Activated CD8-positive, alpha-beta memory T cell treated with anti-CD3 and anti-CD28 coated beads for 24 hours (primary cell): ENCODE measurements around the gene DHODH.
"Not testable (repeated sequence)": the region's sequence is repeated elsewhere in the genome, so short reads cannot be mapped to it uniquely, and the experiment has no call there.

ENCODE experiments used
- DNase-seq: peaks from one replicate; pipeline ENCODE4 v3.0.0-alpha.2; 2020

DHODH gene

DNA sequence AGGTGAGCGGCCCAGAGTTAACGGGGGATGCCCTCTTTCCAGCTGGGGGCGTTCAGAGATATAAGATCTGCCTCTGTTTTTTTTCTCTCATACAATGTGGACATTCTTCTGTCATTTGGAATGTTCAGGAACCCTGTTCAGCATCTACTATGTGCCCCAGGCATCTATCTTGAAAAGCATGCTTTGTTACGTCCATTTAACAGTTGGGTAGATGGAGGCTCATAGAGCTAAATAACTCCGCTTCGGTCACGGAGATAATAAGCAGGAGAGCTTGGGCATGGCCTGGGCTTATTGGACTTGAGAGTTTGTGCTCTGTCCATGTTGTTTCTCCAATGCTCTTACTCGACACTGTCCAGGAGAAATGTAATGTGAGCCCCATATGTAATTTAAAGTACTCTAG lies 6.1 kb downstream of the DHODH start:
- DNase-seq, result no peak

GRCh38 chr16:72015124-72015523 lies 6.6 kb downstream of the DHODH start:
- no peak for DNase-seq

GRCh38 chr16:72018470-72018869 lies 9.9 kb downstream of the DHODH start:
- DNase-seq, result no peak

DNA sequence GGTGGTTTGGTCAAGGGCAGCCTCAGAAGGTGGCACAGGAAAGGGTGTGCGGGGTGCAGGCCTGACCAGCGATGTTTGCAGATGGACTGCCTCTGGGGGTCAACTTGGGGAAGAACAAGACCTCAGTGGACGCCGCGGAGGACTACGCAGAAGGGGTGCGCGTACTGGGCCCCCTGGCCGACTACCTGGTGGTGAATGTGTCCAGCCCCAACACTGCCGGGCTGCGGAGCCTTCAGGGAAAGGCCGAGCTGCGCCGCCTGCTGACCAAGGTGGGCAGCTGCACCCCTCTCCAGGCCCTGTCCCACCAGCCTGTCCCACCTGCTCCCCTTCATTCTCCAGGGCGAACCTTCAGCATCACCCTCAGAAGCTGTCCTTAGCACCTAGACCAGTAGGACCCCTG lies 12.5 kb downstream of the DHODH start:
- no peak for DNase-seq

- no peak for DNase-seq
These were observed 13.6 kb downstream of the DHODH start for GRCh38 chr16:72022127-72022526.

DNA sequence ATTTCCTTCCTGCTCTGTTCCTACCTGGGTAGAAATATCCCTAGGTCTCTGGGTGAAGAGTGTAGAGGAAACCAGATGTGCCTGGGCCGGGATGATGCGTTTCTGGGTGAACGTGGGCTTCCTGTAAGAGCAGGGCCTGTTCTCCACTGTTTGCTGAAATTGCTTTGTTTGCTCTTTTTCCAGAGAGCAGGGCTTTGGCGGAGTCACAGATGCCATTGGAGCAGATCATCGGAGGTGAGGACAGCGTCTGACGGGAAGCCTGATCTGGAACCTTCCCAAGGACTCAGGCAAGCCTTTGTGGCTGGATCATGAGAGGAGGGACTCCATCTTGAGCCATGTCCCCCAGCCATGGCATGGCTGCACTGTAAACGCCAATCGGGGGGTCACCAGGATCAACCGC lies 15.4 kb downstream of the DHODH start:
- no peak for DNase-seq

DNA sequence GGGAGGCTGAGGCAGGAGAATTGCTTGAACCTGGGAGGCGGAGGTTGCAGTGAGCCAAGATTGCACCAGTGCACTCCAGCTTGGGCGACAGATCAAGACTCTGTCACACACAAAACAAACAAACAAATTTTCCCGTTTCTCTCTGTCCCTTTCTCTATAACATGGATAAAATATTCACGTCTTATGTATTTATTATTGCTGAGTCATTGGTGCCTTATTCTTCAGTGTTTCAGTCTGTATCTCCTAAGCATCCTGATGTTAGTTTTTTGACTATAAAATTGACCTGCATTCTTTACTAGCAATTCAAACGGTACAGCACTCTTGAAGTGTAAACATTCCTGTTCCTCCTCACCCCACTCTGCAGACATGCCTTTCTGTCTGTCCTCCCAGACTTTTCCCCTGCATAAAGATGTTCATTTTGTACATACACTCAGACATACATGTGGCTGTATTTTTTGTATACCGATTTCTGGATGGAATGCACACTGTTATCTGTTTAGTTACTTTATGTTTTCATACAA lies 16.4 kb downstream of the DHODH start:
- DNase-seq, result no peak

- no peak for DNase-seq
These were observed 17.0 kb downstream of the DHODH start for GRCh38 chr16:72025404-72026114.

DNA sequence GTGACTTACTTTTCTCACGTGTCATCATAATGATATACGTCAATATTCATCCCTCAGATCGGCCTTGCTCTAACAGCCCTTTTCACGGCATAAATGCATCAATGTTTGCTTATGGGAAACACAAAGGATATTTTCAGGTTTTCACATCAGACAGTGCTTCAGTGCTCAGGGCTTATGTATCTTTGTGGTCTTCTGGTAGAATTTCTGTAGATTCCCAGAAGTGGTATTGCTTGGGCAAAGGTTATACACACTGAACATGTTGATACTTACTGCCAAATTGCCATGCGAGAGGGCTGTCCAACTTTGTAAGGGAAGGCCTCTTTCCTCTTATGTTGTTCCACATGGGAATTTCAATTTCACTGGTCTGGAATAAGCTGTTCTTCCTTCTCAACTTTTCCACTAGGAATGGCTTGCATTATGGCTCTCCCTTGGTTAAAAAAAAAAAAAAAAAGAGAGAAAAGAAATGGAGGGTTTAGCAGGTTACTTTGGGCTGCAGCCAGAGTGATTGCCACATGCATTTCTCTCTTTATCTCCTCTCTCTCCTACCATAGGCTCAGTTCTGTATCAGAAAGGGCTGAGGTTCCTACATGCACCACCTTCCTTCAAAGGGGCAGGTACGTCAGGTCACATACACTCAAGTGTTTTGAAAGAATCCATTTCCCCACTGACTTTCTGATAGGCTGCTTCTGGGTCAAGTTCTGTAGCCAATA lies 19.3 kb downstream of the DHODH start:
- no peak for DNase-seq

DNA sequence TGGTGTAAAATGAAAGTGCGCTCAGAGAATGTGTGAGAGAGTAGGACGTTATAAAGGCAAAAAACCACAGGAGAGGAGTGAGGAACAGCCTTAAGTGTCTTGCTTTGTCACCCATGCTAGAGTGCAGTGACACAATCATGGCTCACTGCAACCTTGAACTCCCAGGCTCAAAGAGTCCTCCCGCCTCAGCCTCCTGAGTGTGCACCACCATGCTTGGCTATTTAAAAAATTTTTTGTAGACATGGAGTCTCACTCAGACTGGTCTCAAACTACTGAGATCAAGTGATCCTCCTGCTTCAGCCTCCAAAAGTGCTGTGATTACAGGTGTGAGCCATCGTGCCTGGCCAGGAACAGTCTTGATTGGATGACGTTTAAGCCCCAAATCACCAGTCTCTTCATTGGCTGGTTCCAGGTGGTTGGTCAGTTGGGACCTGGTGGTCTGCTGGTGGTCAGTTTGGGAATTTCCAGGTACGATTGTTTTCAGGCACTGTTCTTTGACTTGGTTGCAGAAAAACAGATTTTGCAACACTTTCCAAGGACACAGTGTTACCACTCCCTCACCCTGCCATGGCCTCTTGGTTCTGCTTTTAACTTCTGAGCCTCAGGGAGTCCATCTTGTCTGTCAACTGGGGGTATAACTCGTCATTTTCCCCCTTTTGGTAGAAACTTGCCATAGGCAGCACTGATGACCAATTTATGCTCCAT lies 21.2 kb downstream of the DHODH start:
- no peak for DNase-seq

- DNase-seq, result no peak
These were observed 24.9 kb downstream of the DHODH start for GRCh38 chr16:72033437-72033836.

- no peak for DNase-seq
These were observed 27.6 kb downstream of the DHODH start for GRCh38 chr16:72036098-72036497.

DNA sequence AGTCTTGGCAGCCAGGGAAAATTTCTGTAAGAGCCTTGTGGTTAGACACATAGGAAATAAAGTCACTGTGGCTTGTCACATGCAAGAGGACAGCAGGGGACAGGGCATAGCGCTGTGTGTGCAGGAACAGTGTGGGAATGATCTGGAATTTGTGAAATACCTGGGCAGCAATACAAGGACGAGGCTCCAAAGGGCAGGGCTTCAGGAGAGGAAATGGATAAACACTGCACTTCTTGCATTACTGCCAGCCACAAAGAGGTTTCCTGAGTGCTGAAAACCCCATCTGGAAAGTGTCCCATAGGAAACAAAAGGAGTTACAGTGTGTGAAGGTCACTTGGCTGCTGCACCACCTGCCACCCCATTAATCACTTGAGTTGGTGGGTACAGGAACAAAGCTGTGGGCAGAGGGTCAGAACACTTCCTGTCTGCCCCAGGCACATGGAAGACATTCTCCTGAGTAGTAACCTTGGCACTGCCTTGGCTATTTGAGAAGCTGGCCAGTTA lies 33.7 kb downstream of the DHODH start:
- no peak for DNase-seq

- no peak for DNase-seq
These were observed 34.5 kb downstream of the DHODH start for GRCh38 chr16:72043058-72043457.

DNA sequence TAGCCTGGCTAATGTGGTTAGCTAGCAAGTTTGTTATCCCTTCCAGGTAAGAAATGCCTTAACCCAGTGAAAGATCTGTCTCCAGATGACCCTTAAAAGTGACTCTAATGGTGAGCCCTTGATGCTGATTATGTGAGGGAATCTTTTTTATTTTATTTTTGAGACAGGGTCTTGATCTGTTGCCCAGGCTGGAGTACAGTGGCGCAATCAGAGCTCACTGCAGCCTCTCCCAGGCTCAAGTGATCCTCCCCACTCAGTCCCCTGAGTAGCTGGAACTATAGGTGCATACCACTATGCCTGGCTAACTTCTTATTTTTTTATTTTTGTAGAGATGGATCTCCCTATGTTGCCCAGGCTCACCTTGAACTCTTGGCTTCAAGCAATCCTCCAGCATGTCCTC lies 35.0 kb downstream of the DHODH start:
- no peak for DNase-seq

DNA sequence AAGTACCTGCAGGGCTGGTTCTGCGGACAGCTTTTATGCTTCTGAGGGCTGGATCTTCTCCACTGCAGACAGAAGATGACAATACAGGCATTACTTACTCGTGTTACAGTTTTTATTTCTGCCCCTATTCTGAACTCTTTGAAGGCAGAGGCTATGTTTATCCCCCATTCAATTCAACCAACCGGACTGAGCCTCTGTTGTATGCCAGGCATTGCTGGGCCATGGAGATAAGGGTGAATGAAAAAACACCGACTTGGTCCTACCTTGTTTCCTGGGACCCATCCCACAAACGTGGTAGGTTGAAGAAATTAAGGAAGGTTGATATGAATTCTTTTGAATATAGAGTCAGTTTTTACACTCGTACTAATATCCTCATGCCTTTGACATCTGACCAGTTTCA lies 35.8 kb downstream of the DHODH start:
- DNase-seq, result no peak

DNA sequence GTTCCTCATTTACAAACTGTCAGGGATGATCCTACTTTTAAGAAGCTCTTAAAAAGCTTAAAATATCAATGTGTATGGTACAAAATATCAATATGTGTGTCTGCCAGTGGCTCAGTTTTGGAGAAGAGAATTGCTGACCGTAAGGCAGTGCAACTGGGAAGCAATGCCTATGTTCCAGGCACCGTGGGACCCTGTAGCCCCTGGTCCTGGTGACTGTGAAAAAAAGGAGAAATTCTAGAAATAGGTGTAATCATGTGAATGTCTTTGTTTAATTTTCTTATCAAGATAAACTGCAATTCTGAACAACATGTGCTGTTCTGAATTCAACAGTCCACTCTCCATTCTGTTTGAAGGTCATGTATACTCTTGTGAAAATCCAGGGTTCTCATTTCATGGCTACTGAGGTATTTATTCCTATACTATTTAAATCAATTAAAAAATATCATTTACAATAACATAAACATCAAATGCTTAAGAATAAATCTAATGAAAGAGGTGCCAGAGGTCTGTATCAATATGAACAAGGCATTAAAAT lies 36.3 kb downstream of the DHODH start:
- no peak for DNase-seq

DNA sequence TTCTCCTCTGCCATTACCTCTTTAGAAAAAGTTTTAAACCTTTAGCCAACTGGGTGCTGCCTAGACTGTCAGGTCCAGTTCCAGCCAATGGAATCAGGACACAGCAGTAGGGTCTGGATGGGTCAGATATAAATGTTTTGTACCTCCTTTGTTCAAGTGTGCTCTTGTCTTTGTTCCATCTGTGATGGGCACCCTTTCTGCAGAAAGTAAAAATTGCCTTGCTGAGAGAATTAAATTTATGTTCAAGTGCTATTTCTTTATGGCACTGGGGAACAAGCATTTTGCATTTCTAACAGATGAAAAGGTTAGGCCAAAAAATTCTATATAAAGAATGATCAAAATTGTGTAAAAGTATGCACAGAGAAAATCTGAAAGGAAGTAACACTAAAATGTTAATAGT lies 40.6 kb downstream of the DHODH start:
- DNase-seq, result no peak

- DNase-seq, result no peak
These were observed 42.4 kb downstream of the DHODH start for GRCh38 chr16:72050769-72051464.

GRCh38 chr16:72051818-72052217 lies 43.3 kb downstream of the DHODH start:
- DNase-seq, result no peak

DNA sequence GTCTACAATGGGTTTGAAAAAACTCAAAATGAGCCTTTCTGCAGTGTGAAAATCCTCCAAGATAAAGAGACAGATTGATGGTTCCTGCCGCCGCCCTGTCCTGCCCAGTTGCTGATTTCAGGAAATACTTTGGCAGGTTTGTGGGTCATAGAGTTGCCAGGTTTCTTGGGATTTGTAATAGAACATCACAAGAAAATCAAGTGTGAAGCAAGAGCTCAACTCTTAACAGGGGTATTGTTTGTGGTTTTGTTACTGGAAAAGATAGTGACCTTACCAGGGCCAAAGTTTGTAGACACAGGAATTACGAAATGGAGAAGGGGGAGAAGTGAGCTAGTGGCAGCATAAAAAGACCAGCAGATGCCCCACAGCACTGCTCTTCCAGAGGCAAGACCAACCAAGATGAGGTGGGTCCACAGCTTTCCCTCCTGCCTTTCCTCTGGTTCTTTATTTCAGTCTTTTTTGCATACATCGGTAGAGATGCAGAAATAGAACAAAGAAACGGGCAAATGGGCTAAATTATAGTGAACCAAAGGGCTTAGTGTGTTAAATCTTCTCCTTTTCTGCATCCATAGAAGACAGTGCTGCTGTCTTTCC lies 45.8 kb downstream of the DHODH start, which contains the start of gene HP:
Gene HP, plus strand, starts transcription at position 252 of the 594 bp plus-strand sequence. Its CDS starts 148 bp downstream, at position 400.
- not testable (repeated sequence) for DNase-seq

DNA sequence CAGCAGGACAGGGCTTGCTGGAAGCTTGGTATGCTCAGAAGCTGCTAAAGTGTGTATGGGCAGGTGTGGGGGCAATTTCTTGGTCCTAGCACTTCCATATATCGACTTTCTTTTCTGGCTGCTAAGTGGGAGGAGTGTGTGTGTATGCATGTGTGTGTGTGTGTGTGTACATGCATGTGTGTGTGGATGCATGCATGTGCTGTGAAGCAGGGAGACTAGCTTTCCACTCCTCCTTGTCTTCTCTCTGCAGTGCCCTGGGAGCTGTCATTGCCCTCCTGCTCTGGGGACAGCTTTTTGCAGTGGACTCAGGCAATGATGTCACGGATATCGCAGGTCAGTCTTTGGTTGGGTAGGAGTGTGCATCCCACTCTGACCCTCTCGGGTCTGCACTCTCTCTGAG lies 47.4 kb downstream of the DHODH start:
- DNase-seq, result no peak
